HepG2 (cell line): Measurements from ENCODE around the gene CAPZA1. TPM values are rescaled to one million over a fixed set of nuclear protein-coding genes. Genes with fewer than 3 reads are reported as not detected.

Source experiments
- ATAC-seq: fragments of 200-7000 bp; cut with Tn5 transposase; 3 replicates; pipeline ENCODE4 v1.9.1; 2020; ENCODE audit warnings: mild to moderate bottlenecking, moderate library complexity
- BruUV-seq: library from RNA; stranded (reverse); fragments of 400-500 nt; replicated peaks from 2 replicates; lab custom pipeline; 2021; lab: Mats Ljungman, UMichigan
- CTCF ChIA-PET: fragments of 300-600 bp; formaldehyde crosslinking; extraction: SDS; loops from one replicate; lab custom pipeline; 2021; ENCODE audit warnings: low total read pairs, inconsistent platforms, low intra/inter-chr PET ratio; lab: Yijun Ruan, JAX
- POLR2A ChIA-PET: fragments of 350-600 bp; sonication (Branson Sonifier 250); formaldehyde crosslinking; loops from one replicate; lab custom pipeline; 2020; ENCODE audit warnings: antibody characterized with exemption, inconsistent platforms; lab: Yijun Ruan, JAX
- DNase-seq: peaks from one replicate; pipeline ENCODE4 v3.0.0-alpha.2; 2015; ENCODE audit warnings: low spot score
- FAIRE-seq: peaks from 3 replicates; lab custom pipeline; 2011; peaks lifted over from hg19 to GRCh38; lab: Jason Lieb, UNC
- H2AFZ ChIP-seq: one replicate; pipeline ENCODE4 v1.6.1; 2011; ENCODE audit warnings: low read length, inconsistent platforms
- H3K27ac ChIP-seq: fragments of 300-600 bp; 3 replicates; pipeline ENCODE4 v1.8.0; 2011; ENCODE audit warnings: mixed run types, mild to moderate bottlenecking, mixed read lengths, low read length, inconsistent platforms; ENCODE audit not compliant: insufficient read depth; ENCODE audit errors: extremely low read length
- H3K27me3 ChIP-seq, 2 experiments: fragments of 200-600 bp in 1 of 2; 2 replicates in 1 of 2; 3 replicates in 1 of 2; pipeline versions ENCODE4 v1.6.0 to v1.8.0; 2011; ENCODE audit warnings: low read length in 2 of 2, mild to moderate bottlenecking in 2 of 2, moderate library complexity in 2 of 2, inconsistent platforms in 1 of 2; ENCODE audit not compliant: insufficient read depth in 2 of 2, control insufficient read depth in 1 of 2
- H3K36me3 ChIP-seq, 2 experiments: fragments of 200-600 bp in 1 of 2; replicated peaks in 1 of 2; 2 replicates in 1 of 2; 3 replicates in 1 of 2; pipeline versions ENCODE4 v1.5.1 to v1.8.0; 2011; ENCODE audit warnings: low read length in 2 of 2, inconsistent platforms in 1 of 2; ENCODE audit not compliant: insufficient read depth in 2 of 2, control insufficient read depth in 1 of 2
- H3K4me1 ChIP-seq: 2 replicates; pipeline ENCODE4 v1.5.1; 2012; ENCODE audit warnings: low read length, inconsistent platforms; ENCODE audit not compliant: insufficient read depth
- H3K4me2 ChIP-seq: 2 replicates; pipeline ENCODE4 v1.6.0; 2011; ENCODE audit warnings: low read depth, low read length, inconsistent platforms
- H3K4me3 ChIP-seq, 3 experiments: fragments of 200-600 bp in 1 of 3; sonication (generic), shearing (Covaris generic) in 1 of 3; replicated peaks in 1 of 3; 2 replicates each; pipeline ENCODE4 v1.5.1; 2011 to 2016; ENCODE audit warnings: low read length in 3 of 3, inconsistent platforms in 2 of 3, low read depth in 2 of 3, mild to moderate bottlenecking in 2 of 3, control low read depth in 1 of 3, mixed read lengths in 1 of 3; ENCODE audit not compliant: insufficient read depth in 1 of 3
- H3K79me2 ChIP-seq: one replicate; pipeline ENCODE4 v1.6.1; 2011; ENCODE audit warnings: low read length, inconsistent platforms; ENCODE audit not compliant: insufficient read depth
- H3K9ac ChIP-seq: 2 replicates; pipeline ENCODE4 v1.6.0; 2011; ENCODE audit warnings: mild to moderate bottlenecking, low read depth, low read length, inconsistent platforms; ENCODE audit not compliant: insufficient read depth
- H3K9me3 ChIP-seq: 2 replicates; pipeline ENCODE4 v1.5.1; 2012; ENCODE audit warnings: mild to moderate bottlenecking, low read length
- H4K20me1 ChIP-seq: 2 replicates; pipeline ENCODE4 v1.6.0; 2011; ENCODE audit warnings: inconsistent platforms, mild to moderate bottlenecking, low read length, moderate library complexity; ENCODE audit not compliant: insufficient read depth
- KLF12 ChIP-seq: sonication (generic); formaldehyde crosslinking; IDR thresholded peaks from 2 replicates; pipeline ENCODE4 v1.4.0; 2020; ENCODE audit warnings: missing genetic modification reagents, borderline replicate concordance
- LBX2 ChIP-seq: sonication (generic); formaldehyde crosslinking; IDR thresholded peaks from 2 replicates; pipeline ENCODE4 v1.5.0; 2020; ENCODE audit warnings: missing genetic modification reagents, mild to moderate bottlenecking, borderline replicate concordance
- MBNL3 ChIP-seq: fragments of 250-450 bp; sonication (Bioruptor Pico); conservative IDR thresholded peaks from 2 replicates; pipeline ENCODE4 v1.8.0; 2022; ENCODE audit warnings: mild to moderate bottlenecking, inconsistent platforms
- NCOA2 ChIP-seq: sonication (generic); formaldehyde crosslinking; IDR thresholded peaks from 2 replicates; pipeline ENCODE4 v1.8.0; 2022; ENCODE audit warnings: inconsistent platforms
- SP1 ChIP-seq, 2 experiments: fragments of 450-650 bp in 1 of 2; sonication (generic) in 1 of 2; formaldehyde crosslinking in 1 of 2; IDR thresholded peaks; 2 replicates each; pipeline versions ENCODE4 v1.4.0 to v1.6.1; 2016 to 2020; ENCODE audit warnings: missing genetic modification reagents in 1 of 2
- ZBTB2 ChIP-seq: sonication (generic); formaldehyde crosslinking; IDR thresholded peaks from 2 replicates; pipeline ENCODE4 v1.8.0; 2022; ENCODE audit warnings: low read depth, missing genetic modification reagents
- ZNF235 ChIP-seq: sonication (generic); formaldehyde crosslinking; IDR thresholded peaks from 2 replicates; pipeline ENCODE4 v1.8.1; 2023; ENCODE audit warnings: mild to moderate bottlenecking, missing genetic modification reagents, borderline replicate concordance
- ZNF383 ChIP-seq: sonication (generic); formaldehyde crosslinking; IDR thresholded peaks from 2 replicates; pipeline ENCODE4 v1.4.0; 2020; ENCODE audit warnings: missing genetic modification reagents, mild to moderate bottlenecking, borderline replicate concordance
- ZNF547 ChIP-seq: sonication (generic); formaldehyde crosslinking; IDR thresholded peaks from 2 replicates; pipeline ENCODE4 v1.5.1; 2020; ENCODE audit warnings: mild to moderate bottlenecking, missing genetic modification reagents
- WGBS: methylation state at CpG from one replicate; pipeline ENCODE4 v1.1.6; 2017; ENCODE audit warnings: low lambda C conversion rate; 5-methylcytosine and 5-hydroxymethylcytosine counted together
- in situ Hi-C: cut with HindIII; loops from 2 replicates; pipeline ENCODE4 v1.10.0; 2017; ENCODE audit warnings: low pct_unique_long_range_greater_than_20kb; ENCODE audit not compliant: extremely low pct_ligation_motif_present
- intact Hi-C: fragments of 100-400 bp; cut with micrococcal nuclease; formaldehyde crosslinking; loops from one replicate; pipeline ENCODE4 v1.10.0; 2022; ENCODE audit not compliant: unreplicated experiment
- polyA plus RNA-seq, 8 experiments: library from polyadenylated mRNA; depleted of rRNA in 3 of 8; stranded (reverse) in 7 of 8; unstranded in 1 of 8; fragments of >200 nt; fragmentation: Illumina TruSeq in 4 of 8; extraction: Trizol in 4 of 8; gene quantifications; 2 replicates each; pipeline versions ENCODE4 v1.2.1 to v1.2.3, GENCODE V29; 2011 to 2016; ENCODE audit warnings: low read depth in 4 of 8, missing spikeins in 1 of 8, mixed read lengths in 1 of 8; ENCODE audit not compliant: insufficient read depth in 1 of 8
- total RNA-seq, 5 experiments: library from RNA; depleted of rRNA; stranded (reverse); fragments of >200 nt; fragmentation: Illumina TruSeq; extraction: Trizol; gene quantifications; 2 replicates each; pipeline ENCODE4 v1.2.3, GENCODE V29; 2016; ENCODE audit warnings: low read depth in 1 of 5

CAPZA1 gene
- total and polyA plus RNA-seq, 2 of the 13 experiments (the other 11 are each of a cell fraction or from before 2014, with no cell fraction given), result 67.0 to 117 TPM

- Histone ChIP-seq H3K36me3 (peaks cover 1 to 23% of the 10 kb centered on the region in 2 experiments; a peak in 3 of 5 replicates), H3K79me2 (no peaks in the 10 kb centered on the region), H3K9me3 (no peaks in the 10 kb centered on the region), H3K27ac (no peak overlapping the region), H3K4me1 (no peaks in the 10 kb centered on the region), H4K20me1 (no peaks in the 10 kb centered on the region), H3K9ac (no peak overlapping the region), H2AFZ (no peak overlapping the region), H3K27me3 (no peaks in the 10 kb centered on the region), H3K4me2 (no peak overlapping the region), H3K4me3 (no peak overlapping the region)
- in situ Hi-C loops, result no loop called here
- ATAC-seq, result no peak
- intact Hi-C loops, result no loop called here
- BruUV-seq, result no TSS peak
- TF ChIP-seq SP1 (IDR thresholded peaks at IDR 0.05) (no peak), SP1 (CRISPR knock-in tag; IDR thresholded peaks at IDR 0.05) (no peak), KLF12 (CRISPR knock-in tag) (no peak), ZNF547 (no peak), LBX2 (CRISPR knock-in tag) (no peak), NCOA2 (CRISPR knock-in tag) (no peak), ZNF383 (CRISPR knock-in tag) (no peak), ZNF235 (CRISPR knock-in tag) (no peak), MBNL3 (CRISPR knock-in tag) (no peak), ZBTB2 (no peak)
- POLR2A ChIA-PET, result no interaction called here
- CTCF ChIA-PET, result no interaction called here
- DNase-seq, result no peak
- no peak for FAIRE-seq
- WGBS, result 99% methylated on average over 3 of the region's 3 CpGs
These were observed 43.4 kb upstream of the CAPZA1 start for GRCh38 chr1:112576240-112576639.
